Ureter (tissue), 1 donor: ENCODE data around the gene ERLIN1. TPM values are rescaled to one million over a fixed set of nuclear protein-coding genes. Genes with fewer than 3 reads are reported as not detected.

Experiments used
- DNase-seq: peaks from one replicate; pipeline ENCODE4 v3.0.0-alpha.2; 2020; ENCODE audit warnings: low spot score
- total RNA-seq: library from RNA; stranded (reverse); gene quantifications from one replicate; pipeline ENCODE4 v1.2.4, GENCODE V29; 2023
- donor health status: DM: yes; HTN: yes; CAD: no.

The ERLIN1 gene
- 42.8 TPM for total RNA-seq

DNA sequence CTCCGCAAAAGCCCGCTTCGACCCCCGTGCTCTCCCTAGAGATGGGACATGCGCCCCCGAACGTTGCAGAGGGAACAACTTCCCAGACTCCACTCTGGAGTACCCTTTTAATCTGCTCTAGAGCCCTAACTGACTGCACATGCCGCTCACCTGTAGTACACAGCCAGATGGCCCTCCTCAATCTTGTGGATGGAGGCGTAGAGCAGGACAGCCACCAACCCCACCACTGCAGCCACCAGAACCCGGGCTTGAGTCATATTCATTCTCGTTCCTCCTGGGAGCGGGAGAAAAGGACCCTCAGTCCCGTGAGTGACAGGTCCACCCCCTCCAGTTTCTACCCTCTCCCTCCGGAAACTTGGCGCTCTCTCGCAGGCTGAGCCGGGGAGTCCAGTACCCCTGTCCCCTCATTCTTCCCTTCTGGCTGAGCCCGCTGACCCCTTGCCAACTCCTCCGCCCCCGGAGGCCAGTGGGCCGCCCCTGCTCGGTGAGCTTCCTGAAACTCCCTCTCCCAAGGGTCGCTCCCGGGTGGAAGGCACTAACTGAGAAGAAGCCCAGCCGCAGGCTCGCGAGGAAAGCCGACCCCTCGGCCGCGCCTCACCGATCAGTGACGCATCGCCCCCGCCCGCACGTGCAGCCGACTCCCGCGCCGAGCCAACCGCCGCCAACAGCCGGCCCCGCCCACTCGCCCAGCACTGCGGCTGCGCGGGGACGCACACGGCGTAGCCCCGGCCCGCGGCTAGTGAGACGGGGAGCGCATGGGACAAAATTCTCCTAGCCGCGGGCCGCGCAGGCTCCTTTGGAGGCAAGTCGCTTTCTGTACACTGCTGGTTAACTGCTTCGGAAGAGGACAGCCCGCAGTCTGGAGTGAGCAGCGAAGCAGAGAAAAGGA, at the start of gene ERLIN1:
ERLIN1 (minus strand) TSS at position 666 of the 889 bp plus-strand sequence; CDS start at position 263, 403 bp downstream.
- DNase-seq: peak; percentile 90

DNA sequence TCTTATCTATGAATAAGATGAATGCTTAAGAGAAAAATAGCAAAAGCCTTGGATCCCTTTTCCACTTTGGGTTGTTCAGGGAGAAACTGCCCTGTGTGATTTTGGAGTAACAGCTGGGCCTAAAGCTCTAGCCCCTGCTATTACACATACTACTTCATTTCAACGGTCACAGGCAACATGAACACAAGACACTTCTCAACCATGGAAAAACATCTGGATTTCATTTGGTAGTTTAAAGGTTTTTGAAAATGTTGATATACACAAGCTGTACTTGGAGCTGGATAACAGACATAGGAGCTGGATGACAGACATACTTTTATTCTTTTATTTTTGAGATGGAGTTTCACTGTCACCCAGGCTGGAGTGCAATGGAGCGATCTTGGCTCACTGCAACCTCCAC, 46.3 kb upstream of the ERLIN1 start:
- DNase-seq: no peak

DNA sequence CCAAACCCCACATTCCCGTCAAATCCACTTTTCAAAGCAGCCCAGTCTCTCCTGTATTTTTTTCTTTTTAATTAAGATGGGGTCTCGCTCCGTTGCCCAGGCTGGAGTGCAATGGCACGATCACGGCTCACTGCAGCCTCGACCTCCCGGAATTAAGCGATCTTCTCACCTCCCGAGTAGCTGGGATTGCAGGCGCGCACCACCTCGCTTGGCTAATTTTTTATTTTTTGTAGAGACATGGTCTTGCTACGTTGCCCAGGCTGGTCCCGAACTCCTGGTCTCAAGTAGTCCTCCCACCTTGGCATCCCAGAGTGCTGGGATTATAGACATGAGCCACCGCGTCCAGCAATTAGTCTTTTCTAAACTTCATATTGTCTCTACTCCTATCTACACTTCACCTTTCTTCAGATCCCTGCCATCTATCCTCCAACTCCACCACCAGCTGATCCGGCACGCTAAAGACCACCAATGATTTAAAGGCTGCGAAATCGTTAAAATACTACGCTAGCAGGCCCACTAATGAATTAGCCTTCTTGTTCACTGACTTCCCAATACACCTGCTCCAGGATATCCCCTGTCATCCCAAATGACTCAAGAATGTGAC, 44.1 kb upstream of the ERLIN1 start:
- DNase-seq: no peak

DNA sequence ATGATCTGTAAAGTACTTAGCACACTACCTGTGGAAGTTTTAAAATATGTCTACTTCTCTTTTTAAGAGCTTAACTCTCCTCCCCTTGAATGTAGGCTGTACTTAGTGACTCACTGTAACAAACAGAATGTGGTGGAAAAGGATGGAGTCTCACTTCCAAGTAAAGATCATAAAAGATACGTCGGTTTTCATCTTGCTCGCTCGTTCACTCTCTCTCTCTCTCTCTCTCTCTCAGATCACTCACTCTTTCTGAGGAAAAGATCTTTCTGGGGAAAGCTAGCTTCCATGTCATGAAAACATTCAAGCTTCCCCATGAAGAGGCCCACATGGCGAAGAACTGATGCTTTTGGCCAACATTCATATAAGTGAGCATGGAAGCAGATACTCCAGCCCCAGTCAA, 38.0 kb upstream of the ERLIN1 start:
- DNase-seq: no peak

DNA sequence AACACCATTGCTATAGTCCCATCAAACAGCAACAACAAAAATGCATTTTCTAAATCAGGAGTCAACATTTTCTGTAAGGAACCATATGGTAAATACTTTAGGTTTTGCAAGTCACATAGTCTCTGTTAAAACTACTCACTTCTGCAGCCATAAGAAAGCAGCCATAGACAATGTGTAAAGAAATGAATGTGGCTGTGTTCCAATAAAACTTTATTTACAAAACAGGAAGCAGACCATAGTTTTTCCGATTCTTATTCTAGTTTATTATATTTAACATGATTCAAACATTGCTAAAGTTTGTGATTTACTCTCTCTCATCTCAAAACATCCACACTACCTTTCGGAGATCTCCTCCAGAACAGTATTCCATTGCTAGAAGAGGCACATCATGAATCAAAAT, 36.7 kb upstream of the ERLIN1 start:
- no peak for DNase-seq

DNA sequence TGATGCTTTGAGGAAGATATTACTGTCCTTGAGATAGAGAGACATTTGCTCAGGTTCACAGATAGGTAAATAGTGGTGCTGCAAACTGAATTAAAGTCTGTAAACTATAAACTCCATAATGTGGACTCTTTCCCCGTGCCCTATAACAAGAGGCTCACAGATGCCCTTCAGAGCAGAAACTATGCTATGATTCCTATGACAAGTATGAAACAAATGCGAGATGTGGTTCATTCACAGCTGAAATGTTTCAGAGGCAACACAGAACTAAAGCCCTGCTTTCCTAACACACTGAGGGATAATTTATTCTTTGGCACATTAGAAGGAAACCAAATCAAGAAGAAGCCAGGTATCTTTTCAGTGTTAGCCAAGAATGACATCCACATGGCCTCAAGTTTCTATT, 30.2 kb upstream of the ERLIN1 start:
- no peak for DNase-seq

DNA sequence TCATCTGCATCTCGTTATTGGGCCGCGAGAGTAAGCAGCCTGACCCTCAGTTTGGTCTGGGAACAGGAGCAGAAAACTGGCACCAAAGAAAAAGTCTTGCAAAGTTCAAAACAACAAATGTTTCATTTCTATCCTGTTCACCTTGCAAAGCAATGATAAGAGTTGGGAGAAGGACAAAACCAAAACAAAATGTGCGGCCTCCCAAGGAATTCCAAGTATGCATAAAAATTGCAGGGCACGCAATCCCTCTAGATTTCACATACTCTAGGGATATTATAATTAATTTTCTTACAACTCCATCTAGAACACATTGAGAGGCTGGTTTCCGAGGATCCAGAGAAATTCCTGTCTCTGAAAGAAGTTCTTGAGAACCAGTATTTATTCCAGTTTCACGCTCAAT, 23.5 kb upstream of the ERLIN1 start:
- DNase-seq: no peak

DNA sequence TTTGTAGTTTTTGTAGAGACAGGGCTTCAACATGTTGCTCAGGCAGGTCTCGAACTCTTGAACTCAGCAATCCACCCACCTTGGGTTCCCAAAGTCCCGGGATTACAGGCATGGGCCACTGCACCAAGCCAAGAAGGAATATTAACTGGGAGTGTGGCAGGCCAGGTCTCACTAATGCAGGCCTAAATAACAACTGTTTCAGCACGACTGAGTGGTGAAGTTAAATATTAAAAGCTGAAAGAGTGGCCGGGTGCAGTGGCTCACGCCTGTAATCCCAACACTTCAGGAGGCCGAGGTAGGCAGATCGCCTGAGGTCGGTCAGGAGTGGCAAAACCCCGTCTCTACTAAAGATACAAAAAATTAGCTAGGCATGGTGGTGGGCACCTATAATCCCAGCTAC, 22.4 kb upstream of the ERLIN1 start:
- DNase-seq: no peak

DNA sequence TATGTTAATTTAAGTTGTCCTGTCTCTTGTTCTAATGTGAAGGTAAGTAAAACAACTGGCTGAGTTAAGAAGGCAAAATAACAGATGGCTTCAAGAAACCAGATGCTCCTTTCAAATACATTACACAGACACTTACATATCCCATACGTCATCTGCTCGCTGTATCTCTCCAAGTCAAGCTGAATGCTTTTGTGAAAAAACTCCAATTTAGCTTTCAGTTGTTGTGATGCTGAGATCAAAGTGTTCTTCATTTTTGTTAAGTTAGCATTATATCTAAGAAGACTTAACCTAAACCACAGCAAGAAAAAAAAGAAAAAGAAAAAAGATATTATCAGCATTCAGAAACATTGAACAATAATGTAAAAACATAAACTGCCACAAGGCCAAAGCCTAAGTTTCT, 18.5 kb upstream of the ERLIN1 start:
- DNase-seq: no peak

DNA sequence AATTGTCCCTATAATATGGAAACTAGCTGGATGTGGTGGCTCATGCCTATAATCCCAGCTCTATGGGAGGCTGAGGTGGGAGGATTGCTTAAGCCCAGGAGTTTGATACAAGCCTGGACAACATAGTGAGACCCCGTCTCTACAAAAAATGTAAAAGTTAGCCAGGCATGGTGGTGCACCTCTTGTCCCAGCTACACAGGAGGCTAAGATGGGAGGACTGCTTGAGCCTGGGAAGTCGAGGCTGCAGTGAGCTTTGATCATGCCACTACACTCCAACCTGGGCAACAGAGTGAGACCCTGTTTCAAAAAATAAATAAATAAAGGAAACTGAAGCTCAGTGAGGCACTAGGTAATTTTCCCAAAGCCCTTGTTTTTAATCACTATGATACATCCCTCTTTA, 15.7 kb upstream of the ERLIN1 start:
- DNase-seq: no peak

DNA sequence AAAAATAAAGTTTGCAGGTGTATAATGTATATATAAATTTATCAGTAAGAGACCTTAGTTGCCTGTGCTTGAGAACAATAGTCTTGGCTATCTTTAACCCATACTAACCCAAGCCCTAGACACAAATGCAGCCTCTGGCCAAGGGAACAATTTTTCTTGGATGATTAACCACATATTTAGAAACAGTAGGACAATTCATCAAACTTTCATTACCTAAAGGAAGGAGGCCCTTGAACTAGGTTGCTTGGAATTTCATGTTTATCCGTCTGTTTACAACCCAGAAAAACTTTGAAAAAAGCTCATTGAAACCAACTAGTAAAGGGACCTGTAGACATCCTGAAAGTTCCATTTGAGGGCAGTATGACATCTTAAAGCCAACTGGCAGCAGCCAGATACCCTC, 8.9 kb upstream of the ERLIN1 start:
- DNase-seq: no peak

DNA sequence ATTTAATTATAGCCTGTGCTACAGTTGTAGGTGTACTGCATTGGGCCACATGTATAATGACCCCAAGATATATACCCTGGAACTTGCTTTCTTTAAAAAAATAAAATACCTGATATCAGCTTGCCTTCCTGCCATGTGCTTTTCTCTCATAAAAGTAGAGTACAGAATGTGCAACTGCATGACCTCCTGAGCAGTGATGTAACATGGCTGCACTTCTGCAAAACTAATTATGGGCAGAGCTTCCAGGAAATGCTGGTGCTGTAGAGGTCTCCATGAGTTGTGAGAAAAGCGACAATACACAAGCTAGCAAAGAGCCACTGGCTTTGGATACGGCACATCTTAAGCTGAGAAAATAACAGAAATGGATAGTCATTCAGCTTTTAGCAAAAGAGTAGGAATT, 6.5 kb upstream of the ERLIN1 start:
- no peak for DNase-seq

DNA sequence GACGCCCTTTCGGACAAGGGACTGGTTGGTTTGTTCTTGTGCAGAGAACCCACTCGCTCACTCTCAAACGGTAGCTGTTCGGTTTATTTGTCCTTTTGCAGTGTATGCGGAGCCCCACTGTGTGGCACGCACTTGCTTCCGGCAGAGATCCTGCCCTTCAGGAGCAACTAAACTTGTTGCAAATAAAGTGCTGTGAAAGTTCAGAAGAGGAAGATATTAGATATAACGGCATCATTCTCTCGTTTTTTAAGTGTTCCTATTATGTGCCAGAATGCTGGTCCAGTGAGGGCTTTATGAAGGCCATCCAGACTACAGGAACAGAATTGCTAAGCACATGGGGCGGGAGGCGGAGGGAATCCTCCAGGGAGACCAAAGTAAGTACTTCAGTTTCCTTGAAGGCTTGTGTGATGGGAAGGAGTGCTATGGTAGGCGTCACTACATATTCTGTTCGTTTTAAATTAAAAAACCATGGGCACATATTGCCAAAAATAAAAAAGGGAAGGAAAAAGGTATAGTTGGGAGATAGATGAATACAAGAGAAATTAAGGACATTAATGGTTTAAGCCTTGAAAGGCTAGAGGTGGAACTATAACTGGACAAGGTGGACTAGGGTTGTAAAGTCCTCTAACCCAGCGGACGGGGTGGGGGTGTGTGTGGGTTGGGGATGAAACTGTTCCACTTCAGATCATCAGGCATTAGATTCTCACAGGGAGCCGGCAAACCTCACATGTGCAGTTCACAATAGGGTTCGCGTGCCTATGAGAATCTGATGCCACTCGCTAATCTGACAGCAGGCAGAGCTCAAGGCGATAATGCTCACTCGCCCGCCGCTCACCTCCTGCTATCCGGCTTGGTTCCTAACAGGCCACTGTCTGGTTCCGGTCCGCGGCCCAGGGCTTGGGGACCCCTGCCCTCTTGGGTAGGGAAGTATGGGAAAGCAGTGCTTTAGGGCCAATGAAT, 704 bp upstream of the ERLIN1 start:
- DNase-seq: no peak

DNA sequence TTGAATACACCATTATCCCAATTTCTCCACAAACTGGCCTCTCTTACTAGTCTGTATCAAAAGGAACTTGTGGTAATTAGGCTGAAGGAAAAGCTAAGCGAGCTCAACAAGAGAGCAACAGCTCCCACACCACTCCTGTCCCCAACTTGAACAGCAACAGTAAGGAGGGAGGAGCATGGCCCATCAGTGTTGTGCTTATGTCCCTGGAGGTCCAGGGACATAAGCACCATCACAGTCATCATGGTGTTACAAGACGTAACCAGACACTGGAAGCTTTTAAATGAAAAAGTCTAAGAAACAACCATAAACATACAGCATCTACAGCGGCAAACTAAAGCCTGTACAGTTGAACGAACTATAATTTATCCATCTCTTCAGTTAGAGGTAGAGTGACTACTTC, 989 bp downstream of the ERLIN1 start:
- no peak for DNase-seq

DNA sequence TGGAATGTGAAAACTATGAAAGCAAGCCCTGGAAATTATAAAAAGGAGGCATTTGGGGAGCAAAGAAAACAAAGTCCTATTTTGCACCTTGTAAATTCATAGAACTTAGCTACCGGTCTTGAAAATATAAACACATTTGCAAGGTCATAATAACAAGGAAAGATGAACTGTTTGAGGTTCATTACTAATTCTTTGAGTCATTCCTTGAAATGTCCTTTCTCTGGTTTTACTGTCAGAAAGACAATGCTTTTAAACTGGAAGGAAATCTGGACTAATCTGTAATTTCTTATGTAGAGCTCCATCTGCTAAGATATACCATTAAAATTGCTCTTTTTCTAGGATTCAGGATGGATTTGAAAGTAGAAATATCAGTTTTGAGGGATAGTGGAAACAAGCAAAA, 1.4 kb downstream of the ERLIN1 start:
- no peak for DNase-seq

DNA sequence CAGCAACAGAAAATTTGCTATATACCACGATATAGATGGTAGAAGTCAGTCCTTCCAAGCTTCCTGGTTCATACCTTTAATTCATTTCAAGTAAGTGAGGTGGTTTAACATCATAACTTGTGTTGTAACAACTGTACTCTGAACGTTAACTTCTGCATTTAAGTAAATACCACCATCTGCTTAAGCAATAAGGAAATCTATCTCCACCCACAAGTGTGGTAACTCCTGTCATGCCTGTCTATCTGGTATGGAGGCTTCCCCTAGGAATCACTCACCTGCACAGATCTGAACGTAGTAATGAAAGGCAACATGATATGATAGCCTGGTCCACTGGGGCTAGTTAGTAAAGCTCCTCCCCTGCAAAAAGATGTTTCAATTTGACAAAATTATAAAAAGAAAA, 2.3 kb downstream of the ERLIN1 start:
- no peak for DNase-seq

DNA sequence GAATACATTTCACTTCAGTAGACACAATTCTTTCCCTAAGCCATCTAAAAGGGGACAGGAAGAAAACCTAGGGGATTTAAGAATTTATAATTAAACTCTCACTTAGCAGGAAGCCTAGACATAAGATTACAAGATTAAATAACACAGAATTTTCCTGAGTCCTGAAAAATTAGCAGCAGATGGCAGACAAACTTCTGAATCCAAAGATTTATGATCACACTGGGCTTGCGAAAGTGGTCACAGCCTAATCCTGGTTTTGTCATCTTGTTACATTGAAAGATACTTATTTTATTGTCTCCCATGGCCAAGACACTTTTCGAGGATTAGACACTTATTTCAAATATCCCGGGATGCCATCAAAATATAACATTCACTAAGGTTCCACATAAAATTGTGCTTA, 2.9 kb downstream of the ERLIN1 start:
- DNase-seq: no peak

DNA sequence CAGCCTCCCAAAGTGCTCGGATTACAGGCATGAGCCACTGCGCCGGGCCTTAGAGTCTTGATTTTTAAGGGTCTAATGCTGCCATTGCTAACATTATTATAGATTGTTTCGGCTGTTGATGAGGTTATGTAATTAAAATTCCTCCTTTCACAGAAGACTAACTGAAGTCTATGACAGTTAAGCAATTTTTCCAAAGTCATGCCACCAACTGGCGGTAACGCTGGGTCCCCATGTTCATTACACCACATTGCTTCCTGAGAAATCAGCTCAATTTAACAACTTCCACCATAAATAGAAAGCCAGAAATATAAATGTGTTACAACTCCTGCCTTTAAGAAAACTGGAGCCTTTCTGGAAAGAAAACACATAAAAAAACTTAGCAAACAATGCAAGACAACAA, 3.5 kb downstream of the ERLIN1 start:
- no peak for DNase-seq

DNA sequence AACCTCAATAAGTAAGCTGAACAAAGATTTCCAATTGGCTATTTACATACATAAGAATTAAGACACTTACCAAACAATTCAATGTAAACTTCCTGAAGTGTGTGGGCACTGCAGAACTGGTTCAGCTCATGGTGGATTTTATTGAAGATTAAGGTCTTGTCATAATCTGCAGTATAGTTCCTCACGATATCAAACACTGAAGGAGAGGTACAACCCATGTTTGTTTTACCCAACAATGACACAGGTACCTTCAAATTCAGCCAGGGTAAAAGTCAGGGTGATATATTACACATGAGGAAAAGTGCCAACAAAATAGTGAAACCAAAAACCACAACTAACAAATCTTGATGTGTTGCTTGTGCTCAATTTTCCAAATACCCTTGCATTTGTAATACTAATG, 10.0 kb downstream of the ERLIN1 start:
- DNase-seq: no peak

DNA sequence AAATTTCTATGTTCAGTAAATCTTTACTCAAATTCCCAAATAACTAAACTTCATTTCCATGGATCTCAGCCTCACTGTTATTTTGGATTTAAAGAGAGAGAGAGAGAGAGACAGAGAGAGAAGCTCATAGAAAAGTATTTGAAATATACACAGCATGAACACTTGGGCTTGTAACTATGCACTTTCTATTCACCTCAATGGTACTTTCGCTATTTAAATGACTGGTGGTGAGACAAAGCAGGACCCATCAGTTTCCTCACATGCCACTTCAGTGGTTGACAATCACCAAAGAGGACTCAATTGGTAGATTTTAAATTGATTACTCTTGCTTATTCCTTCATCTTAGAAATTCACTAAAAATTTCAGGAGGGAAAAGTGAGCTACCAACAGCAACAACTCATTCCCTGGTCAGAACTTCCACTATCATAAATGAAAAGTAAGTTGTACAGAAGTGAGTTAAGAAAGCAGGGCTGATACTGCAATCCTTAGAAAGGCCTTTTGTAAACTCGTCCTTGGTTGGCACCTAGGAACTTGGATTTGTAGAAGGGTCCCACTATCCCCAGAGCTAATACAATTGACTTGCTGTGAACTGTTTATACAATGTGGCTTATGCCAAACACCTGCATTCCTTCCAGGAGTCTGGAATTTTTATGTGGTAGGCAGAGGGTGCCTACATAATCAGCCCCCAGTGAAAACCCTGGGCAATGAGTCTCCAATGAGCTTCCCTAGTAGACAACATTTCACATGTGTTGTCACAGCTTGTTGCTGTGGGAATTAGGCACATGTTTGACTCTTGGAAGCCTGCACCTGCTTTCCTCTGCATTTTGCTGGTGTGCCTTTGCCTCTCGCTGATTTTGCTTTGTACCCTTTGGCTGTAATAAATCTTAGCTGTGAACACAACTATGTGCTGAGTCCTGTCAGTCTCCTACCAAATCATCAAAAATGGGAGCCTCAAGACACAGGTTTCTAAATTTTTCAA, 10.8 kb downstream of the ERLIN1 start:
- DNase-seq: no peak

DNA sequence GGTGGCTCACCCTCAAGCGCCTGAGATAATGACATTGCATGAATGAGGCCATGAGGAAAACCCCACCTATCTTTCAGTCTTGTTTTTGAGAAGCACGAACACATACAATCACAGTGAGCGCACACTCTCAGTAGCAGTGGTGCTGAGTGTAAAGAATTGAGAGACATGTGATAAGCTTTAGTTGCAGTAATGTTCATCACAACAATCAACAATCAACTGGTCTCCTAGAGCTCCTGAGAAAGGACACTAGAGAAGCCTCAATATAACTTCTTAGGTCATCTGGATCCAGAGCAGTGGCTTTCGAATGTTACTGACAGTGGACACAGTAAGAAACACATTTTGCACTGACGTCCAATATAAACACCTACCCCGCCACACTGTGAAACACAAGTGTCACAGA, 12.8 kb downstream of the ERLIN1 start:
- DNase-seq: no peak
